Small intestine (tissue), 16 donors: Measurements from ENCODE around the gene OR11H12. TPM values are rescaled to one million over a fixed set of nuclear protein-coding genes. Genes with fewer than 3 reads are reported as not detected.
"Not testable (repeated sequence)": the region's sequence is repeated elsewhere in the genome, so short reads cannot be mapped to it uniquely, and the experiment has no call there.

ENCODE experiments used
- DNase-seq, 2 donors: peaks; one replicate each; pipeline versions ENCODE4 v3.0.0 to v3.0.0-alpha.2; 2013
- FAIRE-seq: peaks from 2 replicates; lab custom pipeline; 2012; peaks lifted over from hg19 to GRCh38; lab: Jason Lieb, UNC
- H3K27ac ChIP-seq, 3 donors: one replicate each; pipeline ENCODE4 v1.5.1; 2013; ENCODE audit warnings: low read length in 2 of 3, mild to moderate bottlenecking in 2 of 3, control low read depth in 1 of 3, inconsistent platforms in 1 of 3, low read depth in 1 of 3, moderate library complexity in 1 of 3
- H3K27me3 ChIP-seq, 3 donors: one replicate each; pipeline ENCODE4 v1.6.1; 2013; ENCODE audit warnings: low read length in 3 of 3, inconsistent platforms in 1 of 3; ENCODE audit not compliant: control insufficient read depth in 3 of 3, insufficient read depth in 3 of 3
- H3K36me3 ChIP-seq, 3 donors: one replicate each; pipeline ENCODE4 v1.6.1; 2013; ENCODE audit warnings: low read length in 3 of 3, inconsistent platforms in 1 of 3, low read depth in 1 of 3, mild to moderate bottlenecking in 1 of 3, moderate library complexity in 1 of 3; ENCODE audit not compliant: control insufficient read depth in 3 of 3, insufficient read depth in 2 of 3
- H3K4me1 ChIP-seq, 3 donors: one replicate each; pipeline ENCODE4 v1.6.1; 2013; ENCODE audit warnings: low read length in 2 of 3, inconsistent platforms in 1 of 3, low read depth in 1 of 3, mild to moderate bottlenecking in 1 of 3, moderate library complexity in 1 of 3; ENCODE audit not compliant: control insufficient read depth in 3 of 3, insufficient read depth in 2 of 3
- H3K4me3 ChIP-seq, 3 donors: one replicate each; pipeline ENCODE4 v1.5.1; 2013; ENCODE audit warnings: low read length in 3 of 3, control low read depth in 1 of 3, inconsistent platforms in 1 of 3, low read depth in 1 of 3, mild to moderate bottlenecking in 1 of 3, moderate library complexity in 1 of 3
- H3K9me3 ChIP-seq, 2 donors: one replicate each; pipeline ENCODE4 v1.6.1; 2013; ENCODE audit warnings: low read depth in 1 of 2, low read length in 1 of 2; ENCODE audit not compliant: control insufficient read depth in 2 of 2, insufficient read depth in 1 of 2
- WGBS, 3 donors: extraction: QIAGEN DNeasy Blood & Tissue Kit; methylation state at CpG; one replicate each; pipeline ENCODE4 v1.1.7; 2013; 5-methylcytosine and 5-hydroxymethylcytosine counted together
- long read RNA-seq, 10 donors: transcript quantifications; one replicate each; lab custom pipeline, GENCODE V29; 2026
- polyA plus RNA-seq, 4 donors: library from polyadenylated mRNA; stranded (reverse) in 3 of 4; unstranded in 1 of 4; fragments of 200-250 nt in 3 of 4; fragments of 120-200 nt in 1 of 4; gene quantifications; one replicate each; pipeline versions ENCODE4 v1.2.1 to v1.2.3, GENCODE V29; 2013
- donor health status: healthy with polysubstance abuse.
- donor health status: control.
- donor health status: control.
- donor health status: Bipolar disorder and iron deficiency.
- donor health status: healthy.

OR11H12 gene, protein sequence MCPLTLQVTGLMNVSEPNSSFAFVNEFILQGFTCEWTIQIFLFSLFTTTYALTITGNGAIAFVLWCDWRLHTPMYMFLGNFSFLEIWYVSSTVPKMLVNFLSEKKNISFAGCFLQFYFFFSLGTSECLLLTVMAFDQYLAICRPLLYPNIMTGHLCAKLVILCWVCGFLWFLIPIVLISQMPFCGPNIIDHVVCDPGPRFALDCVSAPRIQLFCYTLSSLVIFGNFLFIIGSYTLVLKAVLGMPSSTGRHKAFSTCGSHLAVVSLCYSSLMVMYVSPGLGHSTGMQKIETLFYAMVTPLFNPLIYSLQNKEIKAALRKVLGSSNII
- not detected for polyA plus RNA-seq
- long read RNA-seq, donor 1, result 0 reads
- long read RNA-seq, donor 2, result 0 reads
- long read RNA-seq, donor 3, result 0 reads
- long read RNA-seq, donor 4, result 0 reads
- long read RNA-seq, donor 5, result 0 reads
- long read RNA-seq, donor 6, result 0 reads
- long read RNA-seq, donor 7, result 0 reads
- long read RNA-seq, donor 8, result 0 reads
- long read RNA-seq, donor 9, result 0 reads
- long read RNA-seq, donor 10, result 0 reads

GRCh38 chr14:18600817-18601216 is at the start of gene OR11H12:
Gene OR11H12 (plus strand): TSS chr14:18601117. CDS start chr14:18601117, 0 bp downstream.
- not testable (repeated sequence) for H3K9me3 ChIP-seq, H3K4me1 ChIP-seq, H3K27me3 ChIP-seq, DNase-seq, FAIRE-seq, H3K27ac ChIP-seq, H3K4me3 ChIP-seq, H3K36me3 ChIP-seq
- no CpG with 5 or more reads among the region's 3 CpGs for WGBS, 3 donors

GRCh38 chr14:18582908-18583307 is 18.0 kb upstream of the OR11H12 start:
- not testable (repeated sequence) for H3K36me3 ChIP-seq, H3K4me3 ChIP-seq, H3K27ac ChIP-seq, H3K9me3 ChIP-seq, FAIRE-seq, H3K4me1 ChIP-seq, DNase-seq, H3K27me3 ChIP-seq
- WGBS, 3 donors, result 75 to 86% (median 77%) methylated on average over 13 to 26 of the region's 31 CpGs

DNA sequence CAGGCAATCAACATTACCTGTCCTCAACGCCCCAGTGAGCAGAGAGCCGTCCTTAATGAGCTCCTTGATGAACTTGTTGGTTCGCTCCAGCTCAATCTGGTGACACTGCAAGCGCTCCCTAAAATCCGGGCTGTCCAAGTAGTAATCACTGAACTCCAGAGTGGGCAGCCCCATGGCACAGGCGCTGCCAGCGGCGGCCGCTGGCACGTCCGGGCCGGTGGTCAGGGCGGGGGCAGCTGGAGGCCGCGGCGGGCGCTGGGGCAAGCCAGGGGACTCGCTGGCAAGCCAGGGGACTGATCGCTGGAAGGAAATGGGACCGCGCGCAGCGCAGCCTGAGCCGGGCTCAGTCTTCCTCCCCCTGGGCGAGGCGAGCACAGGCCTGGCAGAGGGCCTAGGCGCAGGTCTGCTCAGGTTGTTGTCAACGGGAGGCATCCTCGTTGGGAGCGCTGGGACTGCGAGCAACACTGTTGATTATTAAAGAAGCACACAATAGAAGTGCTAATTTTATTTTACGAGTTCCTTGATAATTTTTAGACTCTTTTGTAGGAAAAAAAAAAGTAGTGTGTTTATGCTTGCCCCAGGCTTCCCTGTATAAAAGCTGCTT is 25.8 kb downstream of the OR11H12 start:
- H3K4me3 ChIP-seq, H3K27ac ChIP-seq, H3K36me3 ChIP-seq, DNase-seq, H3K27me3 ChIP-seq, H3K9me3 ChIP-seq, FAIRE-seq, H3K4me1 ChIP-seq: not testable (repeated sequence)
- 78 to 92% (median 87%) methylated on average over 6 to 12 of the region's 32 CpGs for WGBS, 3 donors

DNA sequence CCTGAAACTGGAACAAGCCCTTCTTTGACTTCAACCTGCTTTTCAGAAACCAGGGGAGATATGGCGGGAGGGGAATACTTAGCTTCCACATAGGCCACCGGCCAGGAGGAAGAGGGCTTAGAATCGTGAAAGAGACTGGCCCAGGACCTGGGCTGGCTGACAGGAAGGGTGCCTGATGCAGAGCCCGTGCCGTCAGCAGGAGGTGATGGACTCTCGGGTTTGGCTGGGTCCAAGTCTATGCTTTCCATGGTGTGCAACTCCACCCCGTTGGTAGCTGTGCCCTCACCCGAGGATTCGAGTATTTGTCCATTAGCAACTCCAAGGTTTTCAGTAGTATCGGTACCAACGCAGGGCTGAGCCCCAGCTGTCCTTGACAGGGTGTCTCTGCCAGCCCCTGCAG is 35.1 kb downstream of the OR11H12 start:
- WGBS, 3 donors, result 94% methylated on average over 2 of the region's 11 CpGs; no CpG with 5 or more reads in 2 of the 3 donors
- H3K27ac ChIP-seq, FAIRE-seq, H3K4me1 ChIP-seq, H3K27me3 ChIP-seq, H3K4me3 ChIP-seq, H3K36me3 ChIP-seq, DNase-seq, H3K9me3 ChIP-seq: not testable (repeated sequence)

GRCh38 chr14:18638032-18638431 is 37.1 kb downstream of the OR11H12 start:
- not testable (repeated sequence) for H3K9me3 ChIP-seq, FAIRE-seq, DNase-seq, H3K27me3 ChIP-seq, H3K4me3 ChIP-seq, H3K27ac ChIP-seq, H3K36me3 ChIP-seq, H3K4me1 ChIP-seq

GRCh38 chr14:18638785-18639184 is 37.9 kb downstream of the OR11H12 start:
- not testable (repeated sequence) for H3K9me3 ChIP-seq, H3K27me3 ChIP-seq, FAIRE-seq, DNase-seq, H3K27ac ChIP-seq, H3K36me3 ChIP-seq, H3K4me1 ChIP-seq, H3K4me3 ChIP-seq
- WGBS, 3 donors, result 13 to 17% (median 14%) methylated on average over 2 of the region's 4 CpGs

GRCh38 chr14:18646075-18646730 is 45.3 kb downstream of the OR11H12 start:
- H3K27me3 ChIP-seq, H3K27ac ChIP-seq, H3K4me1 ChIP-seq, H3K9me3 ChIP-seq, FAIRE-seq, DNase-seq, H3K36me3 ChIP-seq, H3K4me3 ChIP-seq: not testable (repeated sequence)
- WGBS, 3 donors, result 73 to 83% (median 80%) methylated on average over 19 to 20 of the region's 45 CpGs
